A549 (cell line): Measurements from ENCODE around the gene ITPRIPL2. TPM values are rescaled to one million over a fixed set of nuclear protein-coding genes. Genes with fewer than 3 reads are reported as not detected.

Source experiments
- ATAC-seq, 2 experiments: fragments of 200-7000 bp in 1 of 2; fragments of >200 bp in 1 of 2; cut with Nextera tagmentation in 1 of 2; cut with Tn5 transposase in 1 of 2; 3 replicates each; pipeline versions ENCODE4 v1.8.0 to v1.9.1; 2018 to 2020; ENCODE audit warnings: mild to moderate bottlenecking in 1 of 2, moderate library complexity in 1 of 2
- CTCF ChIA-PET: fragments of 300-600 bp; sonication (Branson Sonifier 250); formaldehyde crosslinking; extraction: SDS; loops from one replicate; lab custom pipeline; 2021; ENCODE audit warnings: antibody characterized with exemption, inconsistent platforms; lab: Yijun Ruan, JAX
- POLR2A ChIA-PET: fragments of 350-600 bp; formaldehyde crosslinking; extraction: SDS; loops from one replicate; lab custom pipeline; 2021; ENCODE audit warnings: antibody characterized with exemption, inconsistent platforms; lab: Yijun Ruan, JAX
- DNase-seq, 2 experiments: peaks; one replicate each; pipeline versions ENCODE4 v3.0.0 to v3.0.0-alpha.2; 2011 to 2016; ENCODE audit warnings: low read depth in 1 of 2, low spot score in 1 of 2
- FAIRE-seq: peaks from 2 replicates; lab custom pipeline; 2011; peaks lifted over from hg19 to GRCh38; lab: Jason Lieb, UNC
- H3K27ac ChIP-seq, 2 experiments: fragments of >200 bp; sonication (Bioruptor Twin); formaldehyde crosslinking; 3 replicates each; pipeline ENCODE4 v1.5.1; 2016 to 2017
- H3K4me1 ChIP-seq: fragments of >200 bp; sonication (Bioruptor Twin); formaldehyde crosslinking; 3 replicates; pipeline ENCODE4 v1.6.1; 2016
- H3K4me2 ChIP-seq: fragments of >200 bp; sonication (Bioruptor Twin); formaldehyde crosslinking; 3 replicates; pipeline ENCODE4 v1.6.1; 2016
- H3K4me3 ChIP-seq: fragments of >200 bp; sonication (Bioruptor Twin); formaldehyde crosslinking; 3 replicates; pipeline ENCODE4 v1.5.1; 2016
- H3K9me3 ChIP-seq: fragments of >200 bp; sonication (Bioruptor Twin); formaldehyde crosslinking; 3 replicates; pipeline ENCODE4 v1.6.1; 2016
- ATOH8 ChIP-seq: fragments of 250-450 bp; sonication (Bioruptor Pico); IDR thresholded peaks from 2 replicates; pipeline ENCODE4 v1.5.0; 2020; ENCODE audit warnings: low read depth, mild to moderate bottlenecking, moderate library complexity
- BHLHE40 ChIP-seq: IDR thresholded peaks from 2 replicates; pipeline ENCODE4 v1.6.1; 2012; ENCODE audit warnings: low read depth, low read length, inconsistent platforms
- CBX8 ChIP-seq: fragments of 200-600 bp; sonication (generic); IDR thresholded peaks from 2 replicates; pipeline ENCODE4 v1.6.1; 2016
- CEBPB ChIP-seq, 2 experiments: fragments of >200 bp in 1 of 2; sonication (Bioruptor Twin) in 1 of 2; formaldehyde crosslinking in 1 of 2; IDR thresholded peaks; 2 replicates each; pipeline ENCODE4 v1.6.1; 2012 to 2016
- CHD4 ChIP-seq: fragments of 200-600 bp; sonication (generic); IDR thresholded peaks from 2 replicates; pipeline ENCODE4 v1.6.1; 2016; ENCODE audit warnings: antibody characterized with exemption, mild to moderate bottlenecking, borderline replicate concordance
- CTCF ChIP-seq: fragments of >200 bp; sonication (Bioruptor Twin); formaldehyde crosslinking; IDR thresholded peaks from 3 replicates; pipeline ENCODE4 v1.5.1; 2016
- E2F6 ChIP-seq: IDR thresholded peaks from 2 replicates; pipeline ENCODE4 v1.6.1; 2012; ENCODE audit warnings: low read depth, borderline replicate concordance
- EHF ChIP-seq: fragments of 250-450 bp; sonication (Bioruptor Pico); IDR thresholded peaks from 2 replicates; pipeline ENCODE4 v1.5.0; 2020; ENCODE audit warnings: mild to moderate bottlenecking
- ELK1 ChIP-seq: fragments of 150-350 bp; IDR thresholded peaks from 2 replicates; pipeline ENCODE4 v1.6.1; 2014; ENCODE audit warnings: low read depth, mild to moderate bottlenecking, low read length
- ESRRA ChIP-seq: fragments of 150-350 bp; IDR thresholded peaks from 2 replicates; pipeline ENCODE4 v1.6.1; 2014; ENCODE audit warnings: mild to moderate bottlenecking, low read length, borderline replicate concordance
- FOSB ChIP-seq: fragments of 250-450 bp; sonication (Bioruptor Pico); IDR thresholded peaks from 2 replicates; pipeline ENCODE4 v1.5.0; 2020; ENCODE audit warnings: mild to moderate bottlenecking, moderate library complexity
- FOSL2 ChIP-seq, 2 experiments: fragments of 450-650 bp in 1 of 2; fragments of >200 bp in 1 of 2; sonication (Bioruptor Twin) in 1 of 2; formaldehyde crosslinking; IDR thresholded peaks; 2 replicates each; pipeline versions ENCODE4 v1.5.0 to v1.6.1; 2016 to 2020; ENCODE audit warnings: mild to moderate bottlenecking in 1 of 2, moderate library complexity in 1 of 2
- FOXS1 ChIP-seq: fragments of 250-450 bp; sonication (Bioruptor Pico); IDR thresholded peaks from 2 replicates; pipeline ENCODE4 v1.5.0; 2020; ENCODE audit warnings: mild to moderate bottlenecking, moderate library complexity
- GATA3 ChIP-seq: IDR thresholded peaks from 2 replicates; pipeline ENCODE4 v1.6.1; 2012; ENCODE audit warnings: borderline replicate concordance
- HDAC2 ChIP-seq: fragments of 200-600 bp; sonication (generic); IDR thresholded peaks from 2 replicates; pipeline ENCODE4 v1.6.1; 2016
- HOXA7 ChIP-seq: fragments of 250-450 bp; sonication (Bioruptor Pico); IDR thresholded peaks from 2 replicates; pipeline ENCODE4 v1.5.0; 2020; ENCODE audit warnings: mild to moderate bottlenecking, moderate library complexity
- HOXB13 ChIP-seq: fragments of 250-450 bp; sonication (Bioruptor Pico); IDR thresholded peaks from 2 replicates; pipeline ENCODE4 v1.5.0; 2020; ENCODE audit warnings: low read depth, mild to moderate bottlenecking, moderate library complexity
- JUN ChIP-seq, 2 experiments: fragments of >200 bp; sonication (Bioruptor Twin); formaldehyde crosslinking; IDR thresholded peaks; 2 replicates in 1 of 2; 3 replicates in 1 of 2; pipeline ENCODE4 v1.6.1; 2016 to 2017
- KDM1A ChIP-seq: fragments of 200-600 bp; sonication (generic); IDR thresholded peaks from 2 replicates; pipeline ENCODE4 v1.6.1; 2016; ENCODE audit warnings: low read depth, mild to moderate bottlenecking
- KDM5A ChIP-seq: fragments of 200-600 bp; sonication (generic); IDR thresholded peaks from 2 replicates; pipeline ENCODE4 v1.6.1; 2016; ENCODE audit warnings: antibody characterized with exemption, mild to moderate bottlenecking
- MAFK ChIP-seq: fragments of 450-650 bp; IDR thresholded peaks from 2 replicates; pipeline ENCODE4 v1.6.1; 2014; ENCODE audit not compliant: partially characterized antibody
- MAX ChIP-seq: IDR thresholded peaks from 2 replicates; pipeline ENCODE4 v1.6.1; 2012
- NFE2L2 ChIP-seq: fragments of 150-350 bp; conservative IDR thresholded peaks from 2 replicates; pipeline ENCODE4 v1.6.1; 2014; ENCODE audit warnings: low read length
- NPAS2 ChIP-seq: fragments of 250-450 bp; sonication (Bioruptor Pico); IDR thresholded peaks from 2 replicates; pipeline ENCODE4 v1.8.0; 2022; ENCODE audit warnings: mild to moderate bottlenecking, moderate library complexity, borderline replicate concordance
- NR3C1 ChIP-seq: fragments of >200 bp; sonication (Bioruptor Twin); formaldehyde crosslinking; IDR thresholded peaks from 3 replicates; pipeline ENCODE4 v1.6.1; 2017
- PBX3 ChIP-seq: IDR thresholded peaks from 2 replicates; pipeline ENCODE4 v1.6.1; 2012
- PHF8 ChIP-seq: fragments of 200-600 bp; sonication (generic); IDR thresholded peaks from 2 replicates; pipeline ENCODE4 v1.6.1; 2016; ENCODE audit warnings: low read depth, mild to moderate bottlenecking, antibody characterized with exemption, moderate library complexity, borderline replicate concordance
- POLR2AphosphoS2 ChIP-seq: conservative IDR thresholded peaks from 2 replicates; pipeline ENCODE4 v1.6.1; 2012; ENCODE audit warnings: low read length, improper control_type of control experiment, inconsistent platforms
- RAD21 ChIP-seq, 2 experiments: fragments of >200 bp in 1 of 2; sonication (Bioruptor Twin) in 1 of 2; formaldehyde crosslinking in 1 of 2; IDR thresholded peaks in 1 of 2; conservative IDR thresholded peaks in 1 of 2; 2 replicates in 1 of 2; 3 replicates in 1 of 2; pipeline ENCODE4 v1.6.1; 2012 to 2018; ENCODE audit warnings: inconsistent platforms in 1 of 2
- RARB ChIP-seq: fragments of 250-450 bp; sonication (Bioruptor Pico); IDR thresholded peaks from 2 replicates; pipeline ENCODE4 v1.8.0; 2021; ENCODE audit warnings: mild to moderate bottlenecking, moderate library complexity
- RCOR1 ChIP-seq: fragments of 150-350 bp; IDR thresholded peaks from 2 replicates; pipeline ENCODE4 v1.6.1; 2014; ENCODE audit warnings: antibody characterized with exemption, low read length, low read depth
- RFX5 ChIP-seq: fragments of 450-650 bp; IDR thresholded peaks from 2 replicates; pipeline ENCODE4 v1.7.1; 2014; ENCODE audit warnings: antibody characterized with exemption, mild to moderate bottlenecking, moderate library complexity
- RNF2 ChIP-seq: fragments of 200-600 bp; sonication (generic); IDR thresholded peaks from 2 replicates; pipeline ENCODE4 v1.6.1; 2016; ENCODE audit warnings: low read depth, mild to moderate bottlenecking, antibody characterized with exemption, moderate library complexity, borderline replicate concordance
- TFCP2L1 ChIP-seq: fragments of 250-450 bp; sonication (Bioruptor Pico); IDR thresholded peaks from 2 replicates; pipeline ENCODE4 v1.5.0; 2021; ENCODE audit warnings: mild to moderate bottlenecking
- ZFP36 ChIP-seq: fragments of 450-650 bp; IDR thresholded peaks from 2 replicates; pipeline ENCODE4 v1.6.1; 2014; ENCODE audit warnings: borderline replicate concordance; ENCODE audit not compliant: partially characterized antibody
- ZNF302 ChIP-seq: fragments of 250-450 bp; sonication (Bioruptor Pico); IDR thresholded peaks from 2 replicates; pipeline ENCODE4 v1.9.0; 2021; ENCODE audit warnings: inconsistent platforms, mild to moderate bottlenecking, moderate library complexity
- ZSCAN20 ChIP-seq: fragments of 250-450 bp; sonication (Bioruptor Pico); IDR thresholded peaks from 2 replicates; pipeline ENCODE4 v1.8.0; 2022; ENCODE audit warnings: mild to moderate bottlenecking, moderate library complexity
- WGBS: methylation state at CpG from one replicate; pipeline ENCODE4 v1.1.6; 2017; ENCODE audit errors: missing lambda C conversion rate; 5-methylcytosine and 5-hydroxymethylcytosine counted together
- polyA plus RNA-seq, 4 experiments: library from polyadenylated mRNA; depleted of rRNA in 3 of 4; stranded (reverse); fragments of >200 nt; fragmentation: RNase III in 1 of 4; extraction: RNeasy Plus Mini Kit Qiagen cat#74134 plus additional on column Dnase treatment in 1 of 4; gene quantifications; 2 replicates in 3 of 4; 3 replicates in 1 of 4; pipeline ENCODE4 v1.2.3, GENCODE V29; 2011 to 2017

The ITPRIPL2 gene
- polyA plus RNA-seq, 2 of the 4 experiments (the other 2 are of a cell fraction) = 15.5 to 17.5 TPM

GRCh38 chr16:19168371-19169081, 54.8 kb downstream of the ITPRIPL2 start:
- 2% methylated on average over 34 of the region's 68 CpGs for WGBS
- H3K4me3 ChIP-seq = peak overlapping the region; percentile 84
- DNase-seq = peak; percentile 35 to 38
- no peak for FAIRE-seq
- peak overlapping the region; percentile 84 for H3K4me2 ChIP-seq
- ChIA-PET POLR2A (no interaction called here), CTCF (interaction anchor here (1.1 to 2.7 kb wide), 3 partner anchors 11 to 83 kb away, joined by 3 to 11 read pairs (median 4); partner anchors contain the start of gene ITPRIPL2)
- 0 out of 3 replicates have a peak, but pooled peaks cover 3% of the 10 kb centered on the region for H3K9me3 ChIP-seq
- peaks cover 26% of the 10 kb centered on the region for H3K4me1 ChIP-seq
- ATAC-seq = peak; percentile 52 to 56
- peak overlapping the region; percentile 91 to 96 for H3K27ac ChIP-seq
- TF ChIP-seq EHF (CRISPR knock-in tag) (no peak), NFE2L2 (no peak), TFCP2L1 (CRISPR knock-in tag) (no peak), ZNF302 (CRISPR knock-in tag) (no peak), JUN (IDR thresholded peaks at IDR 0.05) (peak in 1 of 2 experiments; percentile 19; a peak in 1 of 5 replicates), ELK1 (no peak), CHD4 (no peak), MAFK (no peak), RAD21 (conservative IDR thresholded peaks at IDR 0.05 in 1 of 2, IDR thresholded peaks at IDR 0.05 in 1 of 2) (no peak), HDAC2 (0 out of 2 replicates have a peak, but pooled peaks have one; percentile 46), ZSCAN20 (no peak), ESRRA (no peak), FOXS1 (no peak), RCOR1 (no peak), CEBPB (IDR thresholded peaks at IDR 0.05) (no peak), CBX8 (no peak), ZFP36 (no peak), NR3C1 (no peak), FOSB (CRISPR knock-in tag) (no peak), CTCF (no peak), E2F6 (no peak; the same call in 1 of the 2 replicates), BHLHE40 (no peak), KDM5A (no peak), HOXA7 (CRISPR knock-in tag) (no peak), POLR2AphosphoS2 (no peak), KDM1A (no peak), GATA3 (no peak), RNF2 (peak; percentile 50; the same call in 1 of the 2 replicates), MAX (0 out of 2 replicates have a peak, but pooled peaks have one; percentile 18), RARB (no peak), PHF8 (peak; percentile 39; the same call in 1 of the 2 replicates), ATOH8 (CRISPR knock-in tag) (no peak), RFX5 (no peak), NPAS2 (CRISPR knock-in tag) (no peak), HOXB13 (CRISPR knock-in tag) (no peak), PBX3 (no peak), FOSL2 (IDR thresholded peaks at IDR 0.05) (no peak), FOSL2 (CRISPR knock-in tag; IDR thresholded peaks at IDR 0.05) (no peak)
